Panc1 (cell line): ENCODE measurements around the gene C1orf116. TPM values are rescaled to one million over a fixed set of nuclear protein-coding genes. Genes with fewer than 3 reads are reported as not detected.

ENCODE experiments used
- ATAC-seq: fragments of 200-7000 bp; cut with Tn5 transposase; 2 replicates; pipeline ENCODE4 v1.9.1; 2020; ENCODE audit warnings: mild to moderate bottlenecking, moderate library complexity
- BruUV-seq: library from RNA; stranded (reverse); fragments of 400-500 nt; replicated peaks from 2 replicates; lab custom pipeline; 2021; lab: Mats Ljungman, UMichigan
- CTCF ChIA-PET: fragments of 300-600 bp; sonication (Branson Sonifier 250); formaldehyde crosslinking; loops from one replicate; lab custom pipeline; 2022; ENCODE audit warnings: antibody characterized with exemption; lab: Charles Lee
- POLR2A ChIA-PET: fragments of 300-600 bp; sonication (Branson Sonifier 250); formaldehyde crosslinking; loops from one replicate; lab custom pipeline; 2022; ENCODE audit warnings: antibody characterized with exemption; lab: Charles Lee
- DNase-seq: peaks from one replicate; pipeline ENCODE4 v3.0.0-alpha.2; 2010; ENCODE audit warnings: low read depth, low spot score
- H3K27ac ChIP-seq: 2 replicates; pipeline ENCODE4 v1.5.1; 2011; ENCODE audit warnings: mild to moderate bottlenecking, low read length, inconsistent platforms
- H3K27me3 ChIP-seq: fragments of 200-500 bp; sonication (Bioruptor generic); 2 replicates; pipeline ENCODE4 v1.6.0; 2014; ENCODE audit warnings: low read length, inconsistent platforms; ENCODE audit not compliant: control insufficient read depth, insufficient read depth
- H3K36me3 ChIP-seq: fragments of 200-500 bp; sonication (Bioruptor generic); 2 replicates; pipeline ENCODE4 v1.5.1; 2014; ENCODE audit warnings: inconsistent platforms, mild to moderate bottlenecking, low read length, moderate library complexity; ENCODE audit not compliant: control insufficient read depth, insufficient read depth
- H3K4me1 ChIP-seq: 2 replicates; pipeline ENCODE4 v1.5.1; 2011; ENCODE audit warnings: inconsistent platforms, mild to moderate bottlenecking, low read length, moderate library complexity; ENCODE audit not compliant: control insufficient read depth, insufficient read depth
- H3K4me3 ChIP-seq, 2 experiments: 2 replicates each; pipeline ENCODE4 v1.5.1; 2011 to 2012; ENCODE audit warnings: low read depth in 2 of 2, low read length in 2 of 2, mild to moderate bottlenecking in 2 of 2, inconsistent platforms in 1 of 2, moderate library complexity in 1 of 2
- H3K9me3 ChIP-seq: fragments of 200-500 bp; sonication (Bioruptor generic); 2 replicates; pipeline ENCODE4 v1.5.1; 2014; ENCODE audit warnings: low read depth, mild to moderate bottlenecking, inconsistent platforms, low read length, moderate library complexity; ENCODE audit not compliant: control insufficient read depth, insufficient read depth
- CTCF ChIP-seq: fragments of 450-650 bp; IDR thresholded peaks from 2 replicates; pipeline ENCODE4 v1.5.1; 2017; ENCODE audit warnings: mild to moderate bottlenecking
- POLR2AphosphoS5 ChIP-seq: IDR thresholded peaks from 2 replicates; pipeline ENCODE4 v1.6.1; 2012; ENCODE audit warnings: mild to moderate bottlenecking, low read depth, low read length, moderate library complexity
- REST ChIP-seq, 2 experiments: IDR thresholded peaks; 2 replicates each; pipeline ENCODE4 v1.6.1; 2011 to 2012; ENCODE audit warnings: low read depth in 2 of 2, control low read depth in 1 of 2, low read length in 1 of 2, mild to moderate bottlenecking in 1 of 2, moderate library complexity in 1 of 2; ENCODE audit not compliant: insufficient read depth in 1 of 2
- SIN3A ChIP-seq: IDR thresholded peaks from 2 replicates; pipeline ENCODE4 v1.6.1; 2012; ENCODE audit warnings: low read depth, mild to moderate bottlenecking, low read length, moderate library complexity, borderline replicate concordance; ENCODE audit not compliant: insufficient read depth
- TCF7L2 ChIP-seq: IDR thresholded peaks from 2 replicates; pipeline ENCODE4 v1.6.1; 2011; ENCODE audit warnings: mild to moderate bottlenecking, low read depth, low read length, inconsistent platforms
- in situ Hi-C: cut with HindIII; loops from 2 replicates; pipeline ENCODE4 v1.10.0; 2016; ENCODE audit warnings: low sequenced_read_pairs, low pct_unique_long_range_greater_than_20kb
- intact Hi-C: fragments of 100-400 bp; cut with micrococcal nuclease; formaldehyde crosslinking; loops from one replicate; pipeline ENCODE4 v1.10.0; 2022; ENCODE audit not compliant: unreplicated experiment
- total RNA-seq: library from RNA; stranded (reverse); gene quantifications from one replicate; pipeline ENCODE4 v1.2.1, GENCODE V29; 2021; ENCODE audit not compliant: unreplicated experiment

C1orf116 gene
- total RNA-seq, 1 experiment from 2014 or later: 0.08 TPM

GRCh38 chr1:207064561-207064960 lies 32.0 kb upstream of the C1orf116 start:
- TF ChIP-seq REST (IDR thresholded peaks at IDR 0.05; ENCODE audit: insufficient read depth in 1 of 2, low read depth in 2 of 2, low read length in 1 of 2): no peak
- TF ChIP-seq TCF7L2: no peak
- TF ChIP-seq CTCF: no peak
- TF ChIP-seq POLR2AphosphoS5: no peak
- no peak for TF ChIP-seq SIN3A
- in situ Hi-C loops: no loop called here
- H3K36me3 ChIP-seq: peaks cover 3% of the 10 kb centered on the region

GRCh38 chr1:207063014-207063413 lies 30.5 kb upstream of the C1orf116 start:
- Histone ChIP-seq H3K27me3 (no peaks in the 10 kb centered on the region), H3K9me3 (no peaks in the 10 kb centered on the region), H3K27ac (no peak overlapping the region), H3K36me3 (peaks cover 3% of the 10 kb centered on the region), H3K4me3 (no peak overlapping the region), H3K4me1 (no peaks in the 10 kb centered on the region)
- POLR2A ChIA-PET: interaction anchor here (1.0 kb wide), 1 partner anchor 17 kb away, joined by 7 read pairs; no protein-coding TSS in a partner anchor
- CTCF ChIA-PET: no interaction called here
- ATAC-seq (no peak), DNase-seq (no peak)
- TF ChIP-seq CTCF (no peak), POLR2AphosphoS5 (no peak), TCF7L2 (no peak), SIN3A (no peak), REST (IDR thresholded peaks at IDR 0.05; ENCODE audit: insufficient read depth in 1 of 2, low read depth in 2 of 2, low read length in 1 of 2) (no peak)
- intact Hi-C loops (no loop called here), in situ Hi-C loops (no loop called here)
- BruUV-seq: no TSS peak

More at GRCh38 chr1:207064561-207064960, 32.0 kb upstream of the C1orf116 start:
- Histone ChIP-seq H3K4me1 (no peaks in the 10 kb centered on the region), H3K27ac (no peak overlapping the region), H3K9me3 (no peaks in the 10 kb centered on the region), H3K27me3 (no peaks in the 10 kb centered on the region), H3K4me3 (no peak overlapping the region)
- no TSS peak for BruUV-seq
- intact Hi-C loops: no loop called here
- ChIA-PET CTCF (no interaction called here), POLR2A (interaction anchor here (0.7 kb wide), 1 partner anchor 359 kb away, joined by 6 read pairs; no protein-coding TSS in a partner anchor)
- no peak for ATAC-seq
- DNase-seq: no peak
